GM23338 (cell line): ENCODE data around the gene KDM4C. TPM values are rescaled to one million over a fixed set of nuclear protein-coding genes. Genes with fewer than 3 reads are reported as not detected.

ENCODE experiments used
- ATAC-seq: fragments of 200-7000 bp; cut with Tn5 transposase; 3 replicates; pipeline ENCODE4 v1.9.1; 2020
- DNase-seq: peaks from one replicate; pipeline ENCODE4 v3.0.0-alpha.2; 2015; ENCODE audit warnings: low spot score
- H2AFZ ChIP-seq: fragments of 200-600 bp; sonication (generic); 2 replicates; pipeline ENCODE4 v1.8.0; 2016; ENCODE audit warnings: antibody characterized with exemption, mild to moderate bottlenecking, moderate library complexity
- H3F3A ChIP-seq: fragments of 200-600 bp; sonication (generic); replicated peaks from 2 replicates; pipeline ENCODE4 v1.8.0; 2017; ENCODE audit warnings: antibody characterized with exemption, mixed run types, low read depth
- H3K27ac ChIP-seq: fragments of 200-600 bp; sonication (generic); 2 replicates; pipeline ENCODE4 v1.6.1; 2016; ENCODE audit warnings: low read depth
- H3K27me3 ChIP-seq: fragments of 200-600 bp; sonication (generic); 2 replicates; pipeline ENCODE4 v1.8.0; 2016; ENCODE audit warnings: mild to moderate bottlenecking, mixed run types, moderate library complexity; ENCODE audit not compliant: insufficient read depth
- H3K36me3 ChIP-seq: fragments of 200-600 bp; sonication (generic); 2 replicates; pipeline ENCODE4 v1.8.0; 2016; ENCODE audit warnings: mild to moderate bottlenecking; ENCODE audit not compliant: insufficient read depth
- H3K4me1 ChIP-seq: fragments of 200-600 bp; sonication (generic); 2 replicates; pipeline ENCODE4 v1.8.0; 2016; ENCODE audit warnings: mild to moderate bottlenecking, moderate library complexity; ENCODE audit not compliant: insufficient read depth
- H3K4me2 ChIP-seq: fragments of 200-600 bp; sonication (generic); 2 replicates; pipeline ENCODE4 v1.7.1; 2017; ENCODE audit warnings: mixed run types
- H3K4me3 ChIP-seq: fragments of 200-600 bp; sonication (generic); 2 replicates; pipeline ENCODE4 v1.6.1; 2016; ENCODE audit warnings: mixed run types
- H3K79me2 ChIP-seq: fragments of 200-600 bp; sonication (generic); replicated peaks from 2 replicates; pipeline ENCODE4 v1.8.0; 2017; ENCODE audit warnings: mild to moderate bottlenecking; ENCODE audit not compliant: insufficient read depth
- H3K9me2 ChIP-seq: fragments of 200-600 bp; sonication (generic); 2 replicates; pipeline ENCODE4 v1.8.0; 2017; ENCODE audit not compliant: insufficient read depth
- H4K20me1 ChIP-seq: fragments of 200-600 bp; sonication (generic); replicated peaks from 2 replicates; pipeline ENCODE4 v1.8.0; 2017; ENCODE audit warnings: mild to moderate bottlenecking; ENCODE audit not compliant: insufficient read depth
- H3K27ac Mint-ChIP-seq: 2 replicates; pipeline ENCODE4 v1.8.0; 2020; ENCODE audit warnings: inconsistent platforms, mild to moderate bottlenecking, moderate library complexity, mixed read lengths
- H3K27me3 Mint-ChIP-seq: 3 replicates; pipeline ENCODE4 v1.8.0; 2022; ENCODE audit warnings: low read depth, mild to moderate bottlenecking, moderate library complexity, mixed read lengths, inconsistent platforms; ENCODE audit not compliant: insufficient read depth, poor library complexity
- H3K36me3 Mint-ChIP-seq: 3 replicates; pipeline ENCODE4 v1.8.0; 2021; ENCODE audit warnings: low read depth, mild to moderate bottlenecking, inconsistent platforms, moderate library complexity, mixed read lengths
- H3K4me1 Mint-ChIP-seq: 3 replicates; pipeline ENCODE4 v1.8.0; 2020; ENCODE audit warnings: mild to moderate bottlenecking, inconsistent platforms, mixed read lengths
- H3K4me3 Mint-ChIP-seq: 3 replicates; pipeline ENCODE4 v1.8.0; 2021; ENCODE audit warnings: moderate library complexity, mild to moderate bottlenecking, inconsistent platforms, mixed read lengths
- H3K9me3 Mint-ChIP-seq: 3 replicates; pipeline ENCODE4 v1.8.0; 2020; ENCODE audit warnings: moderate library complexity, mild to moderate bottlenecking, inconsistent platforms, mixed read lengths
- CREB1 ChIP-seq: fragments of 250-450 bp; sonication (Bioruptor Pico); IDR thresholded peaks from 2 replicates; pipeline ENCODE4 v1.5.0; 2020; ENCODE audit warnings: low read depth, mild to moderate bottlenecking, moderate library complexity
- CTCF ChIP-seq, 2 experiments: fragments of 200-600 bp in 1 of 2; sonication (generic) in 1 of 2; conservative IDR thresholded peaks; 2 replicates each; pipeline versions ENCODE4 v1.5.1 to v1.6.1; 2016 to 2017; ENCODE audit warnings: antibody characterized with exemption in 2 of 2, low read depth in 2 of 2, mild to moderate bottlenecking in 2 of 2, moderate library complexity in 1 of 2
- ETS1 ChIP-seq: IDR thresholded peaks from 2 replicates; pipeline ENCODE4 v1.6.1; 2016; ENCODE audit warnings: antibody characterized with exemption
- EZH2 ChIP-seq: fragments of 200-600 bp; sonication (generic); IDR thresholded peaks from one replicate; pipeline ENCODE4 v1.8.0; 2017; ENCODE audit warnings: antibody characterized with exemption, mild to moderate bottlenecking, low read depth; ENCODE audit not compliant: unreplicated experiment
- EZH2phosphoT487 ChIP-seq: fragments of 200-600 bp; sonication (generic); IDR thresholded peaks from one replicate; pipeline ENCODE4 v1.8.1; 2018; ENCODE audit warnings: antibody characterized with exemption; ENCODE audit not compliant: unreplicated experiment
- JUNB ChIP-seq: IDR thresholded peaks from one replicate; pipeline ENCODE4 v1.6.1; 2016; ENCODE audit warnings: antibody characterized with exemption; ENCODE audit not compliant: unreplicated experiment
- NANOG ChIP-seq: IDR thresholded peaks from 2 replicates; pipeline ENCODE4 v1.6.1; 2016; ENCODE audit warnings: antibody characterized with exemption, borderline replicate concordance
- POLR2AphosphoS5 ChIP-seq: IDR thresholded peaks from 2 replicates; pipeline ENCODE4 v1.6.1; 2016; ENCODE audit warnings: antibody characterized with exemption, low read depth
- REST ChIP-seq: IDR thresholded peaks from one replicate; pipeline ENCODE4 v1.6.1; 2018; ENCODE audit warnings: antibody characterized with exemption; ENCODE audit not compliant: unreplicated experiment
- STAT1 ChIP-seq: IDR thresholded peaks from one replicate; pipeline ENCODE4 v1.6.1; 2016; ENCODE audit warnings: antibody characterized with exemption; ENCODE audit not compliant: unreplicated experiment
- ZNF114 ChIP-seq: fragments of 250-450 bp; sonication (Bioruptor Pico); IDR thresholded peaks from 2 replicates; pipeline ENCODE4 v1.5.0; 2020; ENCODE audit warnings: mild to moderate bottlenecking, moderate library complexity
- ZNF331 ChIP-seq: fragments of 250-450 bp; sonication (Bioruptor Pico); IDR thresholded peaks from 2 replicates; pipeline ENCODE4 v1.5.0; 2020; ENCODE audit warnings: low read depth, mild to moderate bottlenecking, moderate library complexity
- ZNF462 ChIP-seq: fragments of 250-450 bp; sonication (Bioruptor Pico); IDR thresholded peaks from 2 replicates; pipeline ENCODE4 v1.5.0; 2020; ENCODE audit warnings: mild to moderate bottlenecking, moderate library complexity
- polyA plus RNA-seq: library from polyadenylated mRNA; unstranded; fragments of >200 nt; fragmentation: Nextera tagmentation; extraction: Ambion mirVana; gene quantifications from 2 replicates; pipeline ENCODE4 v1.2.1, GENCODE V29; 2016
- total RNA-seq: library from RNA; depleted of rRNA; stranded (reverse); fragments of >200 nt; shearing (Covaris generic); gene quantifications from 2 replicates; pipeline ENCODE4 v1.2.3, GENCODE V29; 2014

KDM4C gene
- total and polyA plus RNA-seq, 2 experiments from 2014 or later, result 12.0 to 43.8 TPM

- H3K9me2 ChIP-seq, result no peaks in the 10 kb centered on the region
- peaks cover 2% of the 10 kb centered on the region for H3K27me3 Mint-ChIP-seq
- no peak overlapping the region for H3K4me3 Mint-ChIP-seq
- H3K27ac ChIP-seq, result no peak overlapping the region
- ATAC-seq (no peak), DNase-seq (no peak)
- H3K36me3 ChIP-seq, result no peaks in the 10 kb centered on the region
- 0 out of 2 replicates have a peak overlapping the region, but pooled peaks have one; percentile 40 for H3K4me2 ChIP-seq
- H3K79me2 ChIP-seq, result peaks cover 12% of the 10 kb centered on the region; the same call in 1 of the 2 replicates
- no peak for TF ChIP-seq CREB1
- no peak for TF ChIP-seq ETS1
- no peak for TF ChIP-seq ZNF462 (CRISPR knock-in tag)
- no peak for TF ChIP-seq EZH2
- no peak for TF ChIP-seq REST
- TF ChIP-seq POLR2AphosphoS5, result no peak
- no peak for TF ChIP-seq CTCF (conservative IDR thresholded peaks at IDR 0.05; ENCODE audit: low read depth in 2 of 2)
- TF ChIP-seq STAT1, result no peak
- TF ChIP-seq ZNF114 (CRISPR knock-in tag), result no peak
- no peak for TF ChIP-seq JUNB
- no peak for TF ChIP-seq EZH2phosphoT487
- no peak for TF ChIP-seq NANOG
- no peak for TF ChIP-seq ZNF331
- H4K20me1 ChIP-seq, result no peaks in the 10 kb centered on the region
- H3K27me3 ChIP-seq, result no peaks in the 10 kb centered on the region
- no peaks in the 10 kb centered on the region for H3F3A ChIP-seq
- no peak overlapping the region for H3K4me3 ChIP-seq
- H3K4me1 Mint-ChIP-seq, result peaks cover 43% of the 10 kb centered on the region
- peaks cover 44% of the 10 kb centered on the region for H3K4me1 ChIP-seq
- H3K9me3 Mint-ChIP-seq, result no peaks in the 10 kb centered on the region; the same call in 2 of the 3 replicates
- no peak overlapping the region for H2AFZ ChIP-seq
- H3K27ac Mint-ChIP-seq, result peak overlapping the region; percentile 53
- H3K36me3 Mint-ChIP-seq, result no peaks in the 10 kb centered on the region; the same call in 1 of the 3 replicates
These were observed 113.1 kb downstream of the KDM4C start for GRCh38 chr9:6870650-6871477.
